Ishikawa (cell line): ENCODE results near the gene RIN3.

Source experiments
- CEBPB ChIP-seq: IDR thresholded peaks from 2 replicates; pipeline ENCODE4 v1.6.1; 2012
- CREB1 ChIP-seq: IDR thresholded peaks from 2 replicates; pipeline ENCODE4 v1.6.1; 2012; ENCODE audit warnings: low read depth
- EGR1 ChIP-seq: IDR thresholded peaks from 2 replicates; pipeline ENCODE4 v1.6.1; 2012
- EP300 ChIP-seq: IDR thresholded peaks from 2 replicates; pipeline ENCODE4 v1.6.1; 2012; ENCODE audit warnings: borderline replicate concordance
- FOXM1 ChIP-seq: IDR thresholded peaks from 2 replicates; pipeline ENCODE4 v1.6.1; 2012; ENCODE audit warnings: low read depth, borderline replicate concordance
- MAX ChIP-seq: IDR thresholded peaks from 2 replicates; pipeline ENCODE4 v1.6.1; 2012
- NFIC ChIP-seq: IDR thresholded peaks from 2 replicates; pipeline ENCODE4 v1.6.1; 2012
- RAD21 ChIP-seq: IDR thresholded peaks from 2 replicates; pipeline ENCODE4 v1.6.1; 2012; ENCODE audit warnings: low read depth
- REST ChIP-seq: IDR thresholded peaks from 2 replicates; pipeline ENCODE4 v1.6.1; 2012; ENCODE audit warnings: low read depth, mild to moderate bottlenecking
- TAF1 ChIP-seq: IDR thresholded peaks from 2 replicates; pipeline ENCODE4 v1.6.1; 2012; ENCODE audit warnings: low read depth, mild to moderate bottlenecking
- TCF12 ChIP-seq: IDR thresholded peaks from 2 replicates; pipeline ENCODE4 v1.6.1; 2012; ENCODE audit warnings: low read depth
- TEAD4 ChIP-seq: IDR thresholded peaks from 2 replicates; pipeline ENCODE4 v1.6.1; 2012
- USF1 ChIP-seq: IDR thresholded peaks from 2 replicates; pipeline ENCODE4 v1.6.1; 2012
- YY1 ChIP-seq: IDR thresholded peaks from 2 replicates; pipeline ENCODE4 v1.6.1; 2012; ENCODE audit warnings: low read depth
- ZBTB7A ChIP-seq: IDR thresholded peaks from 2 replicates; pipeline ENCODE4 v1.6.1; 2012; ENCODE audit warnings: low read depth

Gene RIN3

GRCh38 chr14:92710001-92710341 lies 196.4 kb downstream of the RIN3 start:
- TF ChIP-seq EP300 (no peak), TAF1 (no peak), FOXM1 (no peak), CREB1 (no peak), RAD21 (no peak), TCF12 (no peak), ZBTB7A (no peak), REST (no peak), TEAD4 (no peak), USF1 (no peak), MAX (no peak), YY1 (no peak), NFIC (no peak), EGR1 (no peak), CEBPB (no peak)

GRCh38 chr14:92711976-92712653 lies 198.5 kb downstream of the RIN3 start:
- no peak for TF ChIP-seq EGR1
- no peak for TF ChIP-seq USF1
- TF ChIP-seq REST: no peak
- no peak for TF ChIP-seq YY1
- TF ChIP-seq NFIC: no peak
- no peak for TF ChIP-seq EP300
- TF ChIP-seq CEBPB: no peak
- no peak for TF ChIP-seq RAD21
- no peak for TF ChIP-seq ZBTB7A
- TF ChIP-seq TEAD4: no peak
- TF ChIP-seq MAX: no peak
- TF ChIP-seq CREB1: no peak
- TF ChIP-seq TCF12: no peak
- TF ChIP-seq TAF1: no peak
- no peak for TF ChIP-seq FOXM1

- TF ChIP-seq RAD21 (no peak), ZBTB7A (no peak), MAX (no peak), REST (no peak), YY1 (no peak), TAF1 (no peak), FOXM1 (no peak)
These were observed 199.1 kb downstream of the RIN3 start for GRCh38 chr14:92712654-92713051.

- peak; percentile 85 for TF ChIP-seq RAD21
These were observed 201.2 kb downstream of the RIN3 start for GRCh38 chr14:92714739-92715307.

- TF ChIP-seq TAF1 (no peak), RAD21 (no peak)
These were observed 202.6 kb downstream of the RIN3 start for GRCh38 chr14:92716131-92716530.
